GM12873 (cell line): Measurements from ENCODE around the gene TBX18.

ENCODE experiments used
- TF ChIP-seq, protein P1 (sequence below): IDR thresholded peaks from 2 replicates; pipeline ENCODE4 v1.5.1; 2012; ENCODE audit warnings: low read depth, mild to moderate bottlenecking, moderate library complexity, low read length, control low read depth; ENCODE audit not compliant: insufficient read depth; ENCODE audit errors: missing control alignments

The TBX18 gene

DNA sequence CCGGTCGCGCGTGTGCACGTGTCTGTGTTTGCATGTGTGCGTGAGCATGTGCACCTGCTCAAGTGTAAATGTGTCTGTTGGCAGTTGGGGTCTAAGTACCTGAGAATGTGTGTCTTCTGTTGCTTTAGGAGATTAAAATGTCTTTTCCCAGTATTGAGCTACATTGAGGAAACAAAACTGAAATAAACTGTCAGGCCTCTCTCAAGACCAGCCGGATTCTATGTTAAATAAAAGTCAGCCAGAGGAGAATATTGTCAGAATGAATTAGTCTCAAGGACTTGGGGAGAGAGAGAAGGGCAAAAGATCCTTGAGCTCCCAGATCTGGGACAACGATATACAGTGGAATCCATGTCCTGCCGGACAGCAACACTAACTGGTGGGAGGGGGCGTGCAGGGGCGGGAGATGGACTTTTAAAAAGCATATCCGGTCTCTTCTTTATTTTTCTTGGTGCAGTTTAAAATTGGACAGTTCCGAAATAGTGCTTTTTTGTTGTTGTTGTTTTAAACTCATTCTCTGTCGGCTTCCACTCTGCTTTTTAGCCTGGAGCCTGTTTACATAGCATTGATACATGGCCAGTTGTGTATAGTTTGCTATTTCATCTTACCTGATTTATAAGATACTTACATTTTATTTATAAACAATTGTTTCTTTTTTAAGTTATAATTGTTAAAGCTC is 3.3 kb upstream of the TBX18 start:
- TF ChIP-seq, protein P1, sequence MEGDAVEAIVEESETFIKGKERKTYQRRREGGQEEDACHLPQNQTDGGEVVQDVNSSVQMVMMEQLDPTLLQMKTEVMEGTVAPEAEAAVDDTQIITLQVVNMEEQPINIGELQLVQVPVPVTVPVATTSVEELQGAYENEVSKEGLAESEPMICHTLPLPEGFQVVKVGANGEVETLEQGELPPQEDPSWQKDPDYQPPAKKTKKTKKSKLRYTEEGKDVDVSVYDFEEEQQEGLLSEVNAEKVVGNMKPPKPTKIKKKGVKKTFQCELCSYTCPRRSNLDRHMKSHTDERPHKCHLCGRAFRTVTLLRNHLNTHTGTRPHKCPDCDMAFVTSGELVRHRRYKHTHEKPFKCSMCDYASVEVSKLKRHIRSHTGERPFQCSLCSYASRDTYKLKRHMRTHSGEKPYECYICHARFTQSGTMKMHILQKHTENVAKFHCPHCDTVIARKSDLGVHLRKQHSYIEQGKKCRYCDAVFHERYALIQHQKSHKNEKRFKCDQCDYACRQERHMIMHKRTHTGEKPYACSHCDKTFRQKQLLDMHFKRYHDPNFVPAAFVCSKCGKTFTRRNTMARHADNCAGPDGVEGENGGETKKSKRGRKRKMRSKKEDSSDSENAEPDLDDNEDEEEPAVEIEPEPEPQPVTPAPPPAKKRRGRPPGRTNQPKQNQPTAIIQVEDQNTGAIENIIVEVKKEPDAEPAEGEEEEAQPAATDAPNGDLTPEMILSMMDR: no peak

- TF ChIP-seq, protein P1: no peak
Measured at GRCh38 chr6:84766799-84767525, 2.6 kb upstream of the TBX18 start.

DNA sequence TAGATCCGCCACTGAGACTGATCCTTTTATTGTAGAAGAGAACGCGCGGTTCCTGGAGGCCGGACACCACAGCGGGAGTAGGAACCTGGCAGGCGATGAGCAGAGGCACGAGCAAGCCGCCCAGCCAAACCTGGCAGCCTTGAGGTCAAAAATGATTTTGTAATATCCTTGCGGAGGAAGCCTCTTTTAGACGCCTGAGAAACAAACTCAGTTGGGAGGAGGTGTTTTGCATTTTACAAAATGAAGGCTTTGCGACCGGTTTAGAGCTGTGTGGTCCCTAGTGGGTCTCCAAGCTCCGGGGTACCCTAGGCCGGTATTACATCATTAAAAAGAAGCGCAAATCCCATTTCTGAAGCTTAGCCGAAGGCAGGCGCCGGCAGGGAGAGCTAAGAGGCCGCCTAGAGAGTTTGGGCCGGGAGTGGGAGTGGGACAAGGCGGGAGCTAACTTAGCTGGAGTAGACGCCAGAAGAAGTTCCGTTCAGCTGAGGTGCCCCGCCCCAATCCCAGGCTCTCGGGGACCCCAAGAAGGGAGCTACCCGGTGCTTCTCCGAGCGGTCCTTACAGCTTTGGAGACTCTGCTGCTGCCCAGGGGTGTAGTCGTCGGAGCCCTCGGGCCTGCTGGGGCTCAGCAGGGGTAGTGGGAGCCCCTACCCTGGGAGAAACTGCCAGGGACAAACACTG is 1.9 kb upstream of the TBX18 start:
- TF ChIP-seq, protein P1: no peak

GRCh38 chr6:84763886-84764331 is 489 bp downstream of the TBX18 start:
- TF ChIP-seq, protein P1: no peak

DNA sequence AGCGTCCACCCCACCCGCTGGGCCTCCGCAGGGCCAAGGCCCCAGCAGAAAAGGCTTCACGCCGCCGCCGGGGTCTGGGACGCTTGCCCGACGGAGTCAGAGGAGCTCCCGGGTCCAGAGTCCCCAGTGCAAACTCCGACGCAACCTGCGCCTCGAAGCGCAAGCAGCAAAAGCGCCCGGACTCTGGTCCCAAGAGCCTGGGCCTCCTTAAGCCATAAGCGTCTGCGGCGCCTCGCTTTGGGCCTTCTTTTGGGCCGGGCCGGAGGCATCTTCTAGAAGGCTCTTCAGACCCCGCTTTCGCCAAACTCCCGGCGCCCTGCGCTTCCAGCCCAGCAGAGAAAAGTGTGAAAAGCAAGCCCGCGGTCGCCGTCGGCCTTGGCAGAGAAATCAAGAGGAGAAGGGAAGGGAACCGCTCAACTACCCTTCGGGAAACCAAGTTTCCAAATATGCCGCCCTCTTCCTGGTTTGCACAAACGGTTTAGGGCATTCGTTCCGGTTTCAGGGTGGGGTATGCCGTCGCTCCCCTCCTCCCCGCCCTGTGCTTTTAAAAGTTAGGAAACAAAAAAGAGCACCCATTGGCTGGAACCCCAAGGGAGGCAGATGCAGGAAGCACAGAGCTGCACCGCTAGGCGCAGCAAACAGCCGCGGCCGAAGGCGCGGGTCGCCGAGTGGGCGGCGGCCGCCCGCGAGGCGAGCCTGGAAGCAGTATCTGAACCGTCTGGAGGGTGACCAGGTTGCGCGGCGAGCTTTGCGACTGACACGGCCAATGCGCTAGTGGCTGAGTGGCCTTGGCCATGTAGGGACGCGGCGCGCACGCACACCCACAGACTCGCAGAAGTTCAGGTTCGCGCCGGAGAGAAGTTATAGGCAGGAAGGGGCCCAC is 1.2 kb downstream of the TBX18 start:
- TF ChIP-seq, protein P1: no peak

DNA sequence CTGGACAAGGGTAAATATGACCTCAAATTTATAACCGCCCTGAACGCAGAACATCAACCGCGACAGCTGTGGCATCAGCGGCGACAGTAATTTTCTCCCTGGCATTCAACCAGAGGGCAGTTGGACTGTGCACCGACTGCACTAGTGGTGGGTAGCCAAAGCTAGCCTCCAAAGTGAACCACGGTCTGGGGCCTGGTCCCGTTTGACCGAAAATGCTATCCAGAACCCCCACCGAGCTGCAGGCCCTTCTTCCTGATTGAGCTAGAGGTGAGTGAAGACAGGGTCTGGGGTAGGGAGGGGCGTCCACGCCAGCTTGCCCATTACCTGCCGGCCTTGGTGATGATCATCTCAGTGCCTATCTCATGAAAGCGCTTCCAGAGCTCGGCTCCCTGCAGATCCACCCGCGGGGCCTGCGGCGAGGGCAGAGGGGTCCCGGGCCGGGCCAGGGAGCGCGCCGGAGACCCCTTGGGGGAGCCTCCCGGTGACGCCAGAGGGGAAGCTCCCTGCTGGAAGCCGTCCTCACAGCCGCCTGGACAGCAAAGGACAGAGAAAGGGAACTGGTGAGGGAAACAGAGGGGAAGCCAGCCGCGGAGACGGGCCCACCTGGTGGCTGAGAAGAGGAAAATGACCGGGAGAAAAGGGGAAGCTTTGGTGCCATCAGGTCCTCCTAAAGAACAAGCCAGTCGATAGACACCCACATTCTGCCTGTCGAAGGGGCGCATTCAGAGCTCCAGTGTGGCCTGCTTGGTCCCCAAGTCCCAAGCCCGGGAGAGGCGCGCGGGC is 2.0 kb downstream of the TBX18 start:
- TF ChIP-seq, protein P1: no peak
